Ecto neural progenitor cell (in vitro differentiated cells): ENCODE results near the gene NAGK.

ENCODE experiments used
- DNase-seq: peaks from one replicate; pipeline ENCODE4 v3.0.0-alpha.2; 2018; ENCODE audit warnings: low spot score

NAGK gene

GRCh38 chr2:71108091-71108490 is 39.6 kb downstream of the NAGK start:
- DNase-seq: no peak

GRCh38 chr2:71113843-71114242 is 45.4 kb downstream of the NAGK start:
- DNase-seq: no peak

GRCh38 chr2:71117063-71117462 is 48.6 kb downstream of the NAGK start:
- DNase-seq: no peak

- no peak for DNase-seq
Measured at GRCh38 chr2:71120195-71120594, 51.7 kb downstream of the NAGK start.

GRCh38 chr2:71121479-71121878 is 53.0 kb downstream of the NAGK start:
- DNase-seq: no peak

- no peak for DNase-seq
Measured at GRCh38 chr2:71122387-71123298, 54.2 kb downstream of the NAGK start.

GRCh38 chr2:71125506-71126294 is 57.3 kb downstream of the NAGK start:
- DNase-seq: no peak

GRCh38 chr2:71126957-71127356 is 58.5 kb downstream of the NAGK start:
- no peak for DNase-seq
